Immature natural killer cell (primary cell): ENCODE results near the gene PEMT. TPM values are rescaled to one million over a fixed set of nuclear protein-coding genes. Genes with fewer than 3 reads are reported as not detected.

Experiments
- DNase-seq, 3 donors: peaks; one replicate each; pipeline ENCODE4 v3.0.0; 2022; ENCODE audit warnings: mixed read lengths in 1 of 3
- H3K27ac Mint-ChIP-seq, 6 donors: one replicate each; pipeline ENCODE4 v1.8.0; 2020; ENCODE audit warnings: mixed read lengths in 6 of 6, mild to moderate bottlenecking in 5 of 6, inconsistent platforms in 4 of 6, moderate library complexity in 3 of 6
- H3K27me3 Mint-ChIP-seq, 3 donors: one replicate each; pipeline ENCODE4 v1.8.0; 2020 to 2021; ENCODE audit warnings: low read depth in 3 of 3, mild to moderate bottlenecking in 3 of 3, mixed read lengths in 3 of 3, moderate library complexity in 3 of 3, inconsistent platforms in 1 of 3
- H3K36me3 Mint-ChIP-seq, 3 donors: one replicate each; pipeline ENCODE4 v1.8.0; 2020; ENCODE audit warnings: mixed read lengths in 3 of 3, inconsistent platforms in 2 of 3, mild to moderate bottlenecking in 2 of 3
- H3K4me1 Mint-ChIP-seq, 2 donors: one replicate each; pipeline ENCODE4 v1.8.0; 2020; ENCODE audit warnings: inconsistent platforms in 2 of 2, mild to moderate bottlenecking in 2 of 2, mixed read lengths in 2 of 2, moderate library complexity in 1 of 2
- H3K4me3 Mint-ChIP-seq, 5 donors: one replicate each; pipeline ENCODE4 v1.8.0; 2020; ENCODE audit warnings: mild to moderate bottlenecking in 5 of 5, mixed read lengths in 5 of 5, inconsistent platforms in 3 of 5, moderate library complexity in 3 of 5
- H3K9me3 Mint-ChIP-seq, 6 donors: one replicate each; pipeline ENCODE4 v1.8.0; 2020; ENCODE audit warnings: mild to moderate bottlenecking in 6 of 6, mixed read lengths in 6 of 6, inconsistent platforms in 4 of 6, moderate library complexity in 3 of 6
- polyA plus RNA-seq, 3 donors: library from polyadenylated mRNA; unstranded; fragments of 300-500 nt; fragmentation: Illumina TruSeq; gene quantifications; one replicate each; pipeline ENCODE4 v1.2.3, GENCODE V29; 2021

The PEMT gene
- polyA plus RNA-seq, 3 donors from 2014 or later, result 18.0 to 41.6 (median 31.4) TPM

DNA sequence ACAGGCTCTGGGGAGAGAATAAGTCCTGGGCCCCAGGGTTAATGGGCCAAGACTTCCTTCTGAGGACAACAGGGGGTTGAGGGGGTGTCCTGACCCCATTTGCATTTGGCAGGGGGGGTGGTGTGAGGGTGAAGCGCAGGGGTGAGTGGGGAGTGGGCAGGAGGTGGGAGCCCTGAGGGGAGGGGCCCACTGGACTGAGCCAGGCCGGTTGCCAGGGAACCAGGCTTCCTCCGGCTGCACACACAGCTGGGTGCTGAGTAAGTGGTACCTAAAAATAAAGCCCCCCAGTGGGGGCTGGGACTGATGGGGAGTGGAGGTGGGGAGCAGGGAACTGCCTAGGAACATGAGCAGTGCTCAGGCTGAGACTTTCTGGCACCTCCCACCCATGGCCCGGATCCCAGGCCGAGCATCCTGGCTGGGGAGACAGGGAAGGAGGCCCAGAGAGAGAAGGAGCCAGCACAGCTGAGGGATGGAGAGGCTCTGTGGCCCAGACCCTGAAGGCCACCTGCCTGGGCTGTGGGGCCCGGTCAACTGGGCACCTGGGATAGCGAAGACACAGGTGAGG, 87.9 kb downstream of the PEMT start:
- no peaks in the 10 kb centered on the region for H3K36me3 Mint-ChIP-seq
- no peak for DNase-seq
- H3K4me1 Mint-ChIP-seq, result no peaks in the 10 kb centered on the region
- no peak overlapping the region for H3K27ac Mint-ChIP-seq
- H3K27me3 Mint-ChIP-seq, result peaks cover 0 to 3% (median 0%) of the 10 kb centered on the region in 3 donors
- H3K4me3 Mint-ChIP-seq, result no peak overlapping the region
- no peaks in the 10 kb centered on the region for H3K9me3 Mint-ChIP-seq

DNA sequence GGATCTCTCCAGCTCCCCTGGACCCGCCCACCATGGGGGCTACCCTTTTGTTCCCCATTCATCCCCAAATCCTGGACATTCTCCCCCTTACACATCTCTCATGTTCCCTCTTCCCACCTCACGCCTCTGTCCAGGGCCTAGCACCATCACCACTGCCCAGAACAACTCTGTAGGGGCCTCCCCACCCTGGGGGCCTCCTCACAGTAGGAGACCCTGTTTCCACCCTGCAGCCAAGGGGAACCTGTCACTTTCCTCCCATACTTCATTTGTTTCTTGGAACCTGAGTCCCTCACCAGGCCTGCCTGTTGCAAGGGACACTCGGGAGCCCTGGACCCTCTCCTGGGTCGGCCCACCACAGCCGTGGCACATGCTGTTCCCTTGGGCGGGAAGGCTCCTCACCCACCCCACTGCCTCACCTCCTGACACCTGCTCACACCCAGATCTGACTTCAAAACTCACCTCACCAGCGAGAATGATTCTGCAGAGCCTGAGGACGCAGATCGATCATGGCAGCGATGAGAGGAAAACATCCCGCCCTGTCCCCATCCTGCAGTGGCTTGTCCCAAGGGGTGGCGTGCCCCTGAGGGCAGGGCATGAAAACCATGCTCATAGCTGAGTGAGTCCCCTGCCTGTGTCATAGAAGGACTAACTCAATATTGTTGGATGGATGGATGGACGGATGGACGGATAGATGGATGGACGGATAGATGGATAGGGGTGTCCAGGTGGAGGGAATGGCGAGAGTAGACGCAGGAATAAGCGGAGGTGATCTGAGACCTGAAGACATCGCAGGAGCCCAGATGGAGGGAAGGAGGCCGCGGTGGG, 88.6 kb downstream of the PEMT start:
- Mint-ChIP-seq H3K27ac (peak overlapping the region in 1 of 6 donors; percentile 72), H3K36me3 (no peaks in the 10 kb centered on the region), H3K9me3 (no peaks in the 10 kb centered on the region), H3K4me1 (no peaks in the 10 kb centered on the region), H3K4me3 (no peak overlapping the region), H3K27me3 (peaks cover 0 to 3% (median 0%) of the 10 kb centered on the region in 3 donors)
- DNase-seq, result no peak

DNA sequence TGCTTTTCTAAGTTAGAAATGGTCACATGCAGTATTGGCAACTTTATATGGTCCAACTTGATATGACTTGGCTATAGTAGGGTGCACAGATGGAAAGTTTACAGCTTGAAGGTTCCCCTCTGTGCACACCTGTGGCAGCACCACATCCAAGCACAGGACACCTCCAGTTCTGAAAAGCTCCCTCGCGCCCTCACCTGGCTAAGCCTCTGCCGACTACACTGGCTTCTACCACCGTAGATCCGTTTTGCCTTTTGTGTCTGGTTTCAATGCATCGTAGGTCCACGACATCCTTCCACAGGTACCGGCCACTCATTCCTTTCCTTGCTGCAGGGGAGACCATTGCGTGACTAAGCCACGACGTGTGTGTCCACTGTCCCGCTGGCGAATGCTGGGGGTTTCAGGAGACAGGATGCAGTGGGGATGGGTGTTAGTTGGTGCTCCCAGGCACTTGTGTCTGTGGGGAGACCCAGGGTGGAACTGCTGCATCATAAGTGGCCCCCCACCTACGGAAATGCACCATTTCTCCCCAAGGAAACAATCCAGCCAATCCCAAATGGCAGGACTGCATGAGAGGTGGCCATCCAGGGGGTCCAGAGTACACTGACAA, 90.4 kb downstream of the PEMT start:
- Mint-ChIP-seq H3K27me3 (peaks cover 0 to 3% (median 0%) of the 10 kb centered on the region in 3 donors), H3K36me3 (no peaks in the 10 kb centered on the region), H3K9me3 (no peaks in the 10 kb centered on the region), H3K27ac (no peak overlapping the region), H3K4me1 (peaks cover 0 to 3% of the 10 kb centered on the region in 2 donors), H3K4me3 (no peak overlapping the region)
- DNase-seq, result no peak

DNA sequence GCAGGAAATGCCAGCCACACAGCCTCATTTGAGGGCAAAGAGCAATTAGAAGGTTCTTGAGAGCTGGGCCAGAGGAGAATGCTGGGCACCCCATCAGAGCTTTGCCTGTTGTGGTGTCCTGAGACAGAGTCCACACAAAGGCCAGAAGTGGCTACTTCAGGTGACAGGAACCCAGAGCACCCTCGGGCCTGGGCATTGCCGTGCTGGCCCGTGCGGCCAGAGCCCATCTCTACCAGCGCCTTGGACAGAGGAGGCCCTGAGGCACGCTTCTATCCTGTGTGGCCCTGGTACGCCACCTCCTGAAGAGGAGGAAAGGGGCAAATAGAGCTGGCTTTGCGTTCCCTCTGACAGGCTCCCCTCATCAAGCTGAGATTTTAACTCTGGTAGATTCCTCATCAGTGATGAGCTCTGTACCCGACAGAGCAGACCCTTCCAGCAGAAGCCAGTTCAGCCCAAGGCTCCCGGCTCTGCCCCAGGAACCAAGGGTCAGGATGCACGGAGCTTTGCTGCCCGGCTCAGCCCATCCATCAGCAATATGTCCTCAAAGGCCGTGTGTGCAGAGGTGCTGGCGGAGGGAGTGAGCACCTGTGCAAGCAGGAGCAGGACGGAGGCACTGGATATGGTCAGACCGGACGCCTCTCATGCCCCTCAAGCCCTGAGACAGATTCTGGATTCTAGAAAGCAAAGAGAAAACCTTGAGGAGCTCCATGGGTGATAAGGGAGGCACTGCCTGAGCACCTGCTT, 91.9 kb downstream of the PEMT start:
- Mint-ChIP-seq H3K4me3 (no peak overlapping the region), H3K36me3 (no peaks in the 10 kb centered on the region), H3K27ac (no peak overlapping the region), H3K27me3 (peaks cover 3 to 6% (median 5%) of the 10 kb centered on the region in 3 donors), H3K4me1 (peaks cover 9 to 12% of the 10 kb centered on the region in 2 donors), H3K9me3 (no peaks in the 10 kb centered on the region)
- DNase-seq, result no peak

GRCh38 chr17:17498606-17499301, 92.8 kb downstream of the PEMT start:
- H3K36me3 Mint-ChIP-seq, result no peaks in the 10 kb centered on the region
- no peak overlapping the region for H3K27ac Mint-ChIP-seq
- no peaks in the 10 kb centered on the region for H3K9me3 Mint-ChIP-seq
- DNase-seq, result no peak
- H3K4me3 Mint-ChIP-seq, result peak overlapping the region in 2 of 5 donors; percentile 5 to 38
- H3K27me3 Mint-ChIP-seq, result peaks cover 3 to 6% (median 5%) of the 10 kb centered on the region in 3 donors
- H3K4me1 Mint-ChIP-seq, result peaks cover 9 to 12% of the 10 kb centered on the region in 2 donors

- H3K27ac Mint-ChIP-seq, result no peak overlapping the region
- no peaks in the 10 kb centered on the region for H3K9me3 Mint-ChIP-seq
- no peak for DNase-seq
- H3K36me3 Mint-ChIP-seq, result peaks cover 0 to 3% (median 0%) of the 10 kb centered on the region in 3 donors
- peaks cover 9 to 13% of the 10 kb centered on the region in 2 donors for H3K4me1 Mint-ChIP-seq
- peak overlapping the region in 2 of 5 donors; percentile 45 to 67 for H3K4me3 Mint-ChIP-seq
- H3K27me3 Mint-ChIP-seq, result peaks cover 3 to 6% (median 5%) of the 10 kb centered on the region in 3 donors
Observed at GRCh38 chr17:17497845-17498520, 93.5 kb downstream of the PEMT start.

GRCh38 chr17:17497065-17497844, 94.3 kb downstream of the PEMT start:
- Mint-ChIP-seq H3K4me3 (peak overlapping the region; percentile 33 to 67 (median 45)), H3K9me3 (no peaks in the 10 kb centered on the region), H3K27ac (no peak overlapping the region), H3K27me3 (peaks cover 3 to 7% (median 5%) of the 10 kb centered on the region in 3 donors), H3K36me3 (peaks cover 3 to 8% (median 5%) of the 10 kb centered on the region in 3 donors), H3K4me1 (peaks cover 9 to 13% of the 10 kb centered on the region in 2 donors)
- DNase-seq, result no peak

- Mint-ChIP-seq H3K9me3 (no peaks in the 10 kb centered on the region), H3K4me3 (peak within 1 kb of the TSS; percentile 68 to 90 (median 82)), H3K27ac (peak within 1 kb of the TSS in 2 of 6 donors; percentile 31 to 74), H3K4me1 (peaks cover 9 to 13% of the 10 kb centered on the region in 2 donors), H3K36me3 (peaks cover 3 to 12% (median 7%) of the 10 kb centered on the region in 3 donors), H3K27me3 (peaks cover 3 to 7% (median 5%) of the 10 kb centered on the region in 3 donors)
- peak; percentile 74 to 79 (median 76) for DNase-seq
Observed at GRCh38 chr17:17496189-17497064, 95.1 kb downstream of the PEMT start, which contains the start of gene RASD1. Gene RASD1 (minus strand): TSS chr17:17496395. CDS start chr17:17496181, 214 bp downstream.

DNA sequence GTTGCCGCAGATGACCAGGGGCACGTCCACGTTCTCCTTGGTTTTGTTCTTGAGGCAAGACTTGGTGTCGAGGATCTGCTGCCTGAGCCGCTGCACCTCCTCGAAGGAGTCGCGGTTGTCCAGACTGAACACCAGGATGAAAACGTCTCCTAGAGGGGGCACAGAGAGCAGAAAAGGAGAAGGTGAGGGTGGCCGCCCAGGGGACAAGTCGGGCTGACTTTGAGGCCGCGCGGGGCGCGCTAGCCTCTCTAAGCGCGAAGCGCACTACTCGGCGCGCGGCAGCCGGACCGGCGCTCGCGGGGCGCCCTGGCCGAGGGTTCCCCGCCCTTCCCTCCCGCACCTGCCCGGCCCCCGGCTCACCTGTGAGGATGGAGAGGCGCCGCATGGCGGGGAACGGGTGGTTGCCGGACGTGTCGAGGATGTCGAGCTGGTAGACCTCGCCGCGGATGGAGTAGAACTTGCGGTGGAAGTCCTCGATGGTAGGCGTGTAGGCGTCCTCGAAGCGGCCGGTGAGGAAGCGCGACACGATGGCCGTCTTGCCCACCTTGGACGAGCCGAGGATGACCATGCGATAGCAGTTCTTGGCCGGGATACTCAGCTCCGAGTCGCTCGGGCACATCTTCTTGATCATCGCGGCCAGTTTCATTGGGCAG, 95.8 kb downstream of the PEMT start:
- Mint-ChIP-seq H3K36me3 (peaks cover 3 to 12% (median 10%) of the 10 kb centered on the region in 3 donors), H3K4me3 (peak overlapping the region; percentile 68 to 90 (median 82)), H3K27me3 (peaks cover 3 to 5% (median 5%) of the 10 kb centered on the region in 3 donors), H3K4me1 (peaks cover 9 to 13% of the 10 kb centered on the region in 2 donors), H3K9me3 (no peaks in the 10 kb centered on the region), H3K27ac (peak overlapping the region in 2 of 6 donors; percentile 31 to 74)
- DNase-seq, result peak; percentile 18 to 22 (median 19)

GRCh38 chr17:17494870-17495535, 96.5 kb downstream of the PEMT start:
- Mint-ChIP-seq H3K9me3 (no peaks in the 10 kb centered on the region), H3K27ac (peak overlapping the region in 1 of 6 donors; percentile 74), H3K4me1 (peaks cover 9 to 13% of the 10 kb centered on the region in 2 donors), H3K27me3 (peaks cover 3 to 5% (median 4%) of the 10 kb centered on the region in 3 donors), H3K4me3 (peak overlapping the region; percentile 68 to 90 (median 79)), H3K36me3 (peaks cover 3 to 12% (median 10%) of the 10 kb centered on the region in 3 donors)
- DNase-seq, result peak in 2 of 3 donors; percentile 10
